ENCODE data around the gene DVL1.

DVL1 gene

DNA sequence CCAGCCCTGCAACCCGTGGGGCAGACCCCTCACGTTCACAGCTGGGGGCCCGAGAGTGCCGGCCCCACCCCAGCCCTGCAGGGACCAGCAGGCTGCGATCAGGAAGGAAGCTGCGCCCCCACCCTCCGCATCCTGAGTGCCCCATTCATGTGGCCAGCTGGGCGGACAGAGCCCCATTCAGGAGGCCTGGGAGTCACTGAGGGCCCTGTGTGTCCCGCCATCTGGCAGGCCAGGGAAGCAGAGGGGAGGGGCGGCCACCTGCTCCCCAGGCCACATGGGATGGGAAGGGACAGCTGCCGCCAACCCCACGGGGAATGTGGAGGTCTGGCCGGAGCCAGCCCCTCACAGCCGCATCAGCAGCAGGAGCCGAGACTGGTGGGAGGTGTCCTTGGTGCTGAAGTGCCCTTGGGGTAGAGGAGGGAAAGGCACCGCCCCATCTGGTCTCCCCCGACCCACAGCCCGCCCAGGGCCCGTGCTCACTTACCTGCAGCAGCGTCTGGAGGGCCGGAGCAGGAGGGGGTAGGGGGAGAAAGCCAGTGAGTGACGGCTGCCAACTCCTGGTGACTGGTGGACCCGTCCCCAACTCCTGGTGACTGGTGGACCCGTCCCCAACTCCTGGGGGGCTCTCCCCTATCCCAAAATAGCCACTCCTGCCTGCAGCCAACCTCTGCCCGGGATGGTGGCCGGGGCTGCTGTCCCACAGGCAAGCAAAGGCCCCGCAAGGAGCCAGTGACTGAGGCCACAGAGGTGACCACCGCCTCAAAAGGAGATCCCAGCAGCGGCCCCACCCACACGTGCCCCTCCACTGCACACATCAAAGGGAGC lies 50.1 kb downstream of the DVL1 start:
- DNase-seq (ENCODE audit: low read depth): no peak

- no peak for DNase-seq (ENCODE audit: low read depth)
Observed at GRCh38 chr1:1297802-1298424, 51.3 kb downstream of the DVL1 start.

DNA sequence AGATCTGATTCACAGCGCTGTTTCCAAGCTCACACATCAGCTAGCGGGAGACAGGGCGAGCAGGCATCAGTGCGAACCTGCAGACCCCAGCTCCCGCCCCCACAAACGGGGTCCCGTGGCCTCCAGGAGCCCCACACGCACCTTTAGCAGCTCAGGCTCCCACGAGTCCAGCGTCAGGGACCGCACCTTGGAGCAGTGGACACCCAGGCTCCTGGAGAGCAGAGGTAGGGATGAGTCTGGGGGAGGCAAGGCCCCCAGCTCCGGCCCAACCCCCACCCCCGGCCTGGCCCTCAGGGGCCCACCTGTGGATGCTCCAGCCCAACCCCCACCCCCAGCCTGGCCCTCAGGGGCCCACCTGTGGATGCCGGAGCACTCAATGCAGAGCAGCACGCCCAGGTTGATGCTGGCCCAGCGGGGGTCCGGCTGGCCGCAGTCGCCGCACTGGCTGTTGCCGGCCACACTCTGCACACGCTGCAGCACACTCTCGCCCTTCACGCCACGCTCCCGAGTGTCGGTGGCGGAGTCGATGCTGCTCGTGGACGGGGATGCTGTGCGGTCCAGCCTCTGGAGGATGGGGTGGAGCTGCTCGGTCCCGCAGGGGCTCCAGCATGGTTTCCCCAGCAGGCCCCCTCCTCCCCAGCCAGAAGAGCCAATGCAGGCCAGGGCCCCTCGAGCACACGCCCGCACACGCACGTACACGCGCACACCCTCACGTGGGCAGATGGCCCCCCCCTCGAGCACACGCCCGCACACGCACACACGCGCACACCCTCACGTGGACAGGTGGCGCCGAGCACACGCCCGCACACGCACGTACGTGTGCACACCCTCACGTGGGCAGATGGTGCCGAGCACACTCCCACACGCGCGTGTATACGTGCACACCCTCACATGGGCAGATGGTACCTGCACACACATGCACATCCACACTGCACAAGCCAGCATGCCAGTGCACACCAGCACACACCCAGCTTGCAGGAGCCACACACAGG lies 52.9 kb downstream of the DVL1 start:
- DNase-seq (ENCODE audit: low read depth): no peak

GRCh38 chr1:1295154-1295923 lies 53.9 kb downstream of the DVL1 start:
- DNase-seq (ENCODE audit: low read depth): no peak

GRCh38 chr1:1294250-1294890 lies 54.8 kb downstream of the DVL1 start:
- no peak for DNase-seq (ENCODE audit: low read depth)

DNA sequence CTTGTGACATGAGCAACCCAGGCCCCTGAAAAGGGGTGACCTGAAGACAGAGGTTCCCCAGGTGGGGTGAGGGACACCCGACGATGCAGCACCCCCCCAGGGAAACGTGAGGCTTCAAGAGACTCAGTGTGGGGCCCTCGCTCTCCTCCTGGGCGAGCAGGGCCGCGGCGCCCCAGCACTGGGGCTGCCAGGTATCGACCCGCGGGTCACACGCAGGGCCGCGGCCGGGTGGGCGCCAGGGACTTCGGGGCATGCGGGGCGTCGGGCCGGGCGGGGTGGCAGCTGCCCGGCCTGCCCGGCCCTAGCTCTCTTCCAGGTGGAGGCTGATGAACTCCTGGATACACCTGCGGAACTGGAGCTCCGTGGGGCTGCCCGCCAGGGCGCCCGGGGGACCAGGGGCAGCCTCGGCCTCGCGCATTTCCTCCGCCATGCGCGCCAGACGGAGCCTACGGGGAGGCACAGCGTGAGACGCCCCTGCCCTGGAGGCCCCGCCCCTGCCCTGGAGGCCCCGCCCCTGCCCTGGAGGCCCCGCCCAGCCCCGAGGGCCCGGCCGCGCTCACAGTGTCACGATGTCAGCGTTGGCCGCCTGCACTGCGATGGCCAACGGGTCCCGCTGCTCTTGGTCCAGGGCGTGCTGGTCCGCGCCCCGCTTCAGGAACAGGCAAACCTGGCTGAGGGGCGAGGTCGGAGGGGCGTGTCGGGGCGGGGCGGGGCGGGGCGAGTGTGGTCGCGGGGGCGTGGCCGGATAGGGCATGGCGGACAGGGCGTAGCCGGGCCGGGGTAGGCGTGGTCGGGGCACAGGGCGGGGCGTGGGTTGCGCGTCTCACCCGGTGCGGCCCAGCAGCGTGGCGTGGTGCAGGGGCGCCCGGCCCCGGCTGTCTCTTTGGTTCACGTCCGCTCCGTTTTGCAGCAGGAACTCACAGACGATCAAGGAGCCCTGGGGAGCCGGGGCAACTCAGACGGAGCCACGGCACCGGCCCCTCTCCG lies 55.7 kb downstream of the DVL1 start:
- DNase-seq (ENCODE audit: low read depth): no peak

GRCh38 chr1:1292851-1293250 lies 56.4 kb downstream of the DVL1 start:
- DNase-seq (ENCODE audit: low read depth): no peak

DNA sequence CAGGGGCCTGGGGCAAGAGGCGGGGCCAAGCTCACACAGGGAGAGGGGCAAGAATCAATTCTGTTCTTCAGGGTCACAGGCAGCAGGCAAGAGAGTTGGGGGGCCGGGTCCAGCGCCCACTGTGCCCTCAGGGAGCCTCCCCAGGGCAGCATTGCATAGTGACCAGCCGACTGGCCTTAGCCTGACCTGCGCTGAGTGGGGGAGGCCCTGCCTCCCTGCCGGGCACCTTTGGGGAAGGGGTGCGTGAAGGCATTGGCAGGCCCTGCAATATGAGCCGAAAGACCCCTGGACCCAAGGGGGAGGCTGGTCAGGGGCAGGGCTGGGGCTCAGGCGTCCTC lies 56.8 kb downstream of the DVL1 start:
- DNase-seq (ENCODE audit: low read depth): no peak

DNA sequence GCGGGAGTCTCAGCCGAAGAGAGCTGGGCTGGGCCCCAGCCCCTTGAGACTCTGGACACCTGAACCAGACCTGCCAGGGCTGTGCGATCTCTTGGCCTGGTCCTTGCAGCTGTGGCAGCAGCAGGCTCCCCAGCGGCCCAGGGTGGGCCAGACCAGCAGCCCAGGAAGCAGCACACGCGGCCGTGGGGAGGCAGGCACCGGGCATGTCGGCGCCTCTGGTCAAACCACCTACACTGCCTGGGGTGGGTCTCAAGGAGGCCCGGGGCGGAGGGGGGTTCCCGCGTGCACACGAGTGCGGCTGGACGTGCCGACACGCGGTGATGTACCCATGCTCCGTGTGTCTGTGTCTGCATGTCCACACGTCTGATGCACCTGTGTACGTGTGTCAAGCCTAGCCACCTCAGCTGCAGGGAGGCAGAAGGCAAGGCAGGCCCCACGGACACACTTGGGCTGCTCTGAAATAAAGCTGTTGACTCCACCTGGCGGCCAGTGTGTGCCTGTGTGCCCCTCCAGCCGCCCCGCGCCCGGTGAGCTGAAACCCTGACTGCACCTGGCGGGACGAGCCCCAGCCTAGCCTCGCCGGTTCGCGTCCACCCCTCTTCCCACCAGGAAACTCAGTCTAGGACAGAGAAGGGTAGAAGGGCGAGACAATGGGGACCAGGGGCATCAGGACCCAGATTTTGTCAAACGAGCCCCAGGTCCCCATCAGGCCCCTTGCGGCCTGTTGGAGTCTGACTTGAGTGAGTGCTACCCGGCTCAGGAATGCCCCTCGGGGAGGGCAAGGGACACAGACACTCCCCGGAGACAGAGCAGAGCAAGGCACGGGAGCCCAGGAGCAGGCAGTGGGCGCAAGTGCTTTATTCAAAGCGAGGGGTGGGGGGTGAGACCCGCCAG lies 57.4 kb downstream of the DVL1 start:
- DNase-seq (ENCODE audit: low read depth): peak; percentile 55

DNA sequence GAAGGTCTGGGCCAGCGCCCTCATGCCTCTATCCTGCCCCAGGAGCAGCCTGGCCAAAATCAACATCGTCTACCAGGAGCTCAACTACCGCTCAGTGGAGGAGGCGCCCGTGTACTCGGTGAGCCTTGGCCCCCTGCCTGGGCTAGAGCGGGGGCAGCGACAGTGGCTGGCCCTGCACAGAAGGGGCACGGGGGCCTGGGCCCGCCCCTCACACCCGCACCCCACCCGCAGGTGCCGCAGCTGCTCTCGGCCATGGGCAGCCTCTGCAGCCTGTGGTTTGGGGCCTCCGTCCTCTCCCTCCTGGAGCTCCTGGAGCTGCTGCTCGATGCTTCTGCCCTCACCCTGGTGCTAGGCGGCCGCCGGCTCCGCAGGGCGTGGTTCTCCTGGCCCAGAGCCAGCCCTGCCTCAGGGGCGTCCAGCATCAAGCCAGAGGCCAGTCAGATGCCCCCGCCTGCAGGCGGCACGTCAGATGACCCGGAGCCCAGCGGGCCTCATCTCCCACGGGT lies 58.1 kb downstream of the DVL1 start:
- no peak for DNase-seq (ENCODE audit: low read depth)

GRCh38 chr1:1290238-1290731 lies 58.9 kb downstream of the DVL1 start:
- peak; percentile 36 for DNase-seq (ENCODE audit: low read depth)

DNA sequence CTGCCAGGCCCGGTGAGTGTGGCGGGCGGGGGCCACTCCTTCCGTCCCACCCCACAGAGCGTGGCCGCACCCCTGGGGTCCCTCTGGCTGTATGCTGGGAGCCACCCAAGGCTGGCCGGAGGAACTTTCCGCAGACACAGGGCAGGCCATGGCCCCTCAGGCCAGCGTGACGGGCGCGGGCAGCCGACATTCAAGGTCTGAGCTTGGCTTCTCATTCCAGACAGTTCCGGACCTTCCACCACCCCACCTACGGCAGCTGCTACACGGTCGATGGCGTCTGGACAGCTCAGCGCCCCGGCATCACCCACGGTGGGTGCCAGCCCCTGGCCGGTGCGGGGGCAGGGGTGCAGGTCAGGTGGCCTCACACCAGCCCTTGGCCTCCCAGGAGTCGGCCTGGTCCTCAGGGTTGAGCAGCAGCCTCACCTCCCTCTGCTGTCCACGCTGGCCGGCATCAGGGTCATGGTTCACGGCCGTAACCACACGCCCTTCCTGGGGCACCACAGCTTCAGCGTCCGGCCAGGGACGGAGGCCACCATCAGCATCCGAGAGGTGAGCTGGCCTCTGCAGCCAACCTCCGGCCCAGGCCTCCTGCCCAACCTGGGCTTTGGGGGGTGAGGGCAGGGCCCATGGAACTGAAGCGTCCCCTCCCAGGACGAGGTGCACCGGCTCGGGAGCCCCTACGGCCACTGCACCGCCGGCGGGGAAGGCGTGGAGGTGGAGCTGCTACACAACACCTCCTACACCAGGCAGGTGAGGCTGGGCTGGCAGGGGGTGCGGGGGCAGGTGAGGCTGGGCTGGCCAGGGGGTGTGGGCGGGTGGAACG lies 61.7 kb downstream of the DVL1 start:
- DNase-seq (ENCODE audit: low read depth): no peak

- no peak for DNase-seq (ENCODE audit: low read depth)
Observed at GRCh38 chr1:1286313-1287261, 62.6 kb downstream of the DVL1 start.

- no peak for DNase-seq (ENCODE audit: low read depth)
Observed at GRCh38 chr1:1285611-1286311, 63.5 kb downstream of the DVL1 start.

Data from T follicular helper cell (primary cell).